Endothelial cell of umbilical vein (primary cell): ENCODE results near the gene DDRGK1.

Source experiments
- CTCF ChIP-seq, 2 donors: IDR thresholded peaks; 1 replicate in 1 of 2; 2 replicates in 1 of 2; pipeline ENCODE4 v1.5.1; 2011; ENCODE audit warnings: low read length in 2 of 2, mild to moderate bottlenecking in 2 of 2, moderate library complexity in 2 of 2, control low read depth in 1 of 2, inconsistent platforms in 1 of 2, low read depth in 1 of 2; ENCODE audit not compliant: insufficient read depth in 1 of 2; ENCODE audit errors: extremely low read depth in 1 of 2
- EZH2 ChIP-seq: IDR thresholded peaks from 2 replicates; pipeline ENCODE4 v1.6.1; 2012; ENCODE audit warnings: borderline replicate concordance, low read depth, mild to moderate bottlenecking, moderate library complexity, low read length, inconsistent platforms; ENCODE audit not compliant: severe bottlenecking
- MYC ChIP-seq: IDR thresholded peaks from one replicate; pipeline ENCODE4 v1.6.1; 2011; ENCODE audit warnings: mild to moderate bottlenecking, low read depth, low read length
- POLR2A ChIP-seq: IDR thresholded peaks from 2 replicates; pipeline ENCODE4 v1.6.1; 2012; ENCODE audit warnings: low read depth, mild to moderate bottlenecking, control low read depth, low read length
- POLR2AphosphoS5 ChIP-seq: IDR thresholded peaks from 2 replicates; pipeline ENCODE4 v1.6.1; 2012; ENCODE audit warnings: low read depth, mild to moderate bottlenecking, control low read depth, low read length, moderate library complexity; ENCODE audit not compliant: insufficient read depth
- TF ChIP-seq, protein P1 (sequence below): IDR thresholded peaks from 2 replicates; pipeline ENCODE4 v1.6.1; 2011; ENCODE audit not compliant: insufficient read depth, insufficient read length

DNA sequence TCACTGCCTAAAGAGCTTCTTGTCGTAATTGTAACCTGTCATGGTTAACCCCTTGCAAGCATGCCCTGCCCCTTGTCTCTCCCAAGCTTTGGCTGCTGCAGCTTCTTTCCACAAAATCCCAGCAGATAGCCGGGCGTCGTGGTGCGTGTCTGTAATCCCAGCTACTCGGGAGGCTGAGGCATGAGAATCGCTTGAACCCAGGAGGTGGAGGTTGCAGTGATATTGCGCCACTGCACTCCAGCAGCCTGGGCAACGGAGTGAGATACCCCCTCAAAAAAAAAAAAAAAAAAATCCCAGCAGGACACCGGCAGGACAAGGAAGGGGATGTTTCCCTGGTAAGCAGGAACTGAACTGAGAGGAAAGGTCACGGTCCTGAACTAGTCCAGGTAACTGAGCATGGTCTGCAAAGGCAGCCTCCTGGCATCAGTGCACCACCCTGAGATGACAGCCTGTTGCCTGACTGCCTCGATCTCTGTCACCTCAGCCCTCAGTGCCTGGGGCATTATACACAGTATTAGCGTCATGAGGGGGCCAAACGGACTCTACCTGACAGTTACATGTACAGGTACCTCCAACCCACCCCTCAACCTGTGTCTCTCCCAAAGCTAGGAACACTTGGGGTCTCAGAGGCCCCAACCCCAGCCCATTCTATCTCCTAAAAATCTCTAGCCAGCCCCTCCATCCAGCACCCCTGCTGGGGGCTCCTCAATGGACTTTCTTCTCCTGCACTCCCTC lies 32.9 kb downstream of the DDRGK1 start:
- TF ChIP-seq CTCF (IDR thresholded peaks at IDR 0.05; ENCODE audit: extremely low read depth in 1 of 2, insufficient read depth in 1 of 2, low read depth in 1 of 2, low read length in 2 of 2) (no peak), MYC (no peak), POLR2AphosphoS5 (no peak), POLR2A (no peak), EZH2 (no peak)
- TF ChIP-seq, protein P1, sequence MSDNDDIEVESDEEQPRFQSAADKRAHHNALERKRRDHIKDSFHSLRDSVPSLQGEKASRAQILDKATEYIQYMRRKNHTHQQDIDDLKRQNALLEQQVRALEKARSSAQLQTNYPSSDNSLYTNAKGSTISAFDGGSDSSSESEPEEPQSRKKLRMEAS, result no peak
